K562 (cell line): ENCODE results near the gene PCLAF.

Source experiments
- ATF2 ChIP-seq: sonication (generic); formaldehyde crosslinking; IDR thresholded peaks from 2 replicates; pipeline ENCODE4 v1.8.1; 2022; ENCODE audit warnings: missing genetic modification reagents
- CTCF ChIP-seq, 3 experiments: IDR thresholded peaks in 2 of 3; conservative IDR thresholded peaks in 1 of 3; 2 replicates each; pipeline ENCODE4 v1.5.1; 2011 to 2012; ENCODE audit warnings: low read length in 3 of 3, mild to moderate bottlenecking in 3 of 3, control low read depth in 2 of 3, improper control_type of control experiment in 1 of 3, inconsistent platforms in 1 of 3, low read depth in 1 of 3, mixed read lengths in 1 of 3, moderate library complexity in 1 of 3; ENCODE audit not compliant: insufficient read depth in 2 of 3
- EZH2 ChIP-seq: IDR thresholded peaks from 2 replicates; pipeline ENCODE4 v1.6.1; 2012; ENCODE audit warnings: low read depth, mild to moderate bottlenecking, inconsistent platforms, low read length, borderline replicate concordance
- HCFC1 ChIP-seq: IDR thresholded peaks from 2 replicates; pipeline ENCODE4 v1.6.1; 2012; ENCODE audit warnings: low read depth, low read length, improper control_type of control experiment
- HDAC6 ChIP-seq: IDR thresholded peaks from 2 replicates; pipeline ENCODE4 v1.6.1; 2012; ENCODE audit warnings: low read depth, mild to moderate bottlenecking, control low read depth, inconsistent platforms, low read length, moderate library complexity
- HOXB6 ChIP-seq: fragments of 250-450 bp; sonication (Bioruptor Pico); IDR thresholded peaks from 2 replicates; pipeline ENCODE4 v1.5.1; 2022; ENCODE audit warnings: mild to moderate bottlenecking, borderline replicate concordance
- MAX ChIP-seq: sonication (generic); formaldehyde crosslinking; IDR thresholded peaks from 2 replicates; pipeline ENCODE4 v1.9.0; 2022; ENCODE audit warnings: mild to moderate bottlenecking, missing genetic modification reagents
- NCOA1 ChIP-seq: fragments of 450-650 bp; IDR thresholded peaks from 2 replicates; pipeline ENCODE4 v1.6.1; 2016; ENCODE audit warnings: low read depth
- NRF1 ChIP-seq, 2 experiments: fragments of 450-650 bp; IDR thresholded peaks in 1 of 2; conservative IDR thresholded peaks in 1 of 2; 2 replicates each; pipeline ENCODE4 v1.6.1; 2014; ENCODE audit warnings: mild to moderate bottlenecking in 2 of 2
- POLR2A ChIP-seq: fragments of 450-650 bp; conservative IDR thresholded peaks from 2 replicates; pipeline ENCODE4 v1.6.1; 2016
- POLR2AphosphoS5 ChIP-seq: IDR thresholded peaks from 2 replicates; pipeline ENCODE4 v1.6.1; 2011; ENCODE audit warnings: mild to moderate bottlenecking, low read depth, low read length, moderate library complexity; ENCODE audit not compliant: control insufficient read depth, insufficient read depth
- SIRT6 ChIP-seq: IDR thresholded peaks from one replicate; pipeline ENCODE4 v1.6.1; 2012; ENCODE audit warnings: low read depth, mild to moderate bottlenecking, control low read depth, inconsistent platforms, low read length, moderate library complexity
- SNIP1 ChIP-seq: fragments of 450-650 bp; IDR thresholded peaks from 2 replicates; pipeline ENCODE4 v1.7.1; 2017; ENCODE audit warnings: low read depth, mild to moderate bottlenecking
- ZC3H8 ChIP-seq: fragments of 450-650 bp; IDR thresholded peaks from 2 replicates; pipeline ENCODE4 v1.6.1; 2017

GRCh38 chr15:64369078-64369607, 12.1 kb downstream of the PCLAF start:
- no peak for TF ChIP-seq ATF2
- no peak for TF ChIP-seq NCOA1
- TF ChIP-seq SNIP1: no peak
- no peak for TF ChIP-seq CTCF (IDR thresholded peaks at IDR 0.05 in 2 of 3, conservative IDR thresholded peaks at IDR 0.05 in 1 of 3; ENCODE audit: insufficient read depth in 2 of 3, low read depth in 1 of 3, low read length in 3 of 3)
- TF ChIP-seq POLR2A: no peak
- TF ChIP-seq ZC3H8: no peak
- TF ChIP-seq MAX (CRISPR knock-in tag): no peak
- TF ChIP-seq POLR2AphosphoS5: no peak
- no peak for TF ChIP-seq SIRT6
- no peak for TF ChIP-seq EZH2
- no peak for TF ChIP-seq HCFC1
- no peak for TF ChIP-seq NRF1 (conservative IDR thresholded peaks at IDR 0.05 in 1 of 2, IDR thresholded peaks at IDR 0.05 in 1 of 2)
- TF ChIP-seq HOXB6 (CRISPR knock-in tag): no peak
- TF ChIP-seq HDAC6: no peak
